Activated CD4-positive, CD25-positive, alpha-beta regulatory T cell treated with anti-CD3 and anti-CD28 coated beads, Interleukin-2, amount 50 U/mL, for 72 hours (primary cell): Measurements from ENCODE around the gene IFIT2.
"Not testable (repeated sequence)": the region's sequence is repeated elsewhere in the genome, so short reads cannot be mapped to it uniquely, and the experiment has no call there.

ENCODE experiments used
- DNase-seq: peaks from one replicate; pipeline ENCODE4 v3.0.0; 2021

Gene IFIT2

GRCh38 chr10:89281606-89282395 is 20.0 kb upstream of the IFIT2 start:
- no peak for DNase-seq

GRCh38 chr10:89283025-89283935 is 18.6 kb upstream of the IFIT2 start:
- no peak for DNase-seq

- DNase-seq = no peak
These were observed 17.8 kb upstream of the IFIT2 start for GRCh38 chr10:89283936-89284475.

- not testable (repeated sequence) for DNase-seq
These were observed 17.1 kb upstream of the IFIT2 start for GRCh38 chr10:89284711-89285110.

- DNase-seq = not testable (repeated sequence)
These were observed 16.5 kb upstream of the IFIT2 start for GRCh38 chr10:89285303-89285702.

GRCh38 chr10:89294721-89295239 is 7.1 kb upstream of the IFIT2 start:
- DNase-seq = no peak

- no peak for DNase-seq
These were observed 6.2 kb upstream of the IFIT2 start for GRCh38 chr10:89295597-89295996.

- no peak for DNase-seq
These were observed 5.6 kb upstream of the IFIT2 start for GRCh38 chr10:89296220-89296648.

- DNase-seq = no peak
These were observed 4.5 kb upstream of the IFIT2 start for GRCh38 chr10:89297356-89297755.

GRCh38 chr10:89297791-89298190 is 4.1 kb upstream of the IFIT2 start:
- no peak for DNase-seq

- no peak for DNase-seq
These were observed 2.8 kb upstream of the IFIT2 start for GRCh38 chr10:89299031-89299430.

GRCh38 chr10:89301232-89301631 is 614 bp upstream of the IFIT2 start:
- DNase-seq = no peak

- no peak for DNase-seq
These were observed 779 bp downstream of the IFIT2 start for GRCh38 chr10:89302625-89303024.

- DNase-seq = no peak
These were observed 1.3 kb downstream of the IFIT2 start for GRCh38 chr10:89303161-89303560.

GRCh38 chr10:89304026-89304425 is 2.2 kb downstream of the IFIT2 start:
- DNase-seq = no peak

GRCh38 chr10:89304446-89304845 is 2.6 kb downstream of the IFIT2 start:
- no peak for DNase-seq

GRCh38 chr10:89304925-89305324 is 3.1 kb downstream of the IFIT2 start:
- DNase-seq = no peak

- DNase-seq = no peak
These were observed 4.1 kb downstream of the IFIT2 start for GRCh38 chr10:89305766-89306433.

- no peak for DNase-seq
These were observed 4.8 kb downstream of the IFIT2 start for GRCh38 chr10:89306434-89307268.

- DNase-seq = no peak
These were observed 5.4 kb downstream of the IFIT2 start for GRCh38 chr10:89307269-89307577.

- no peak for DNase-seq
These were observed 6.4 kb downstream of the IFIT2 start for GRCh38 chr10:89308266-89308665.

- DNase-seq = no peak
These were observed 6.9 kb downstream of the IFIT2 start for GRCh38 chr10:89308736-89309135.
